Measurements from ENCODE around the gene PHYKPL. TPM values are rescaled to one million over a fixed set of nuclear protein-coding genes. Genes with fewer than 3 reads are reported as not detected.

PHYKPL gene
- total RNA-seq, 3 donors from 2014 or later (not counting 1 experiment from before 2014, with no cell fraction given) = 111 to 134 (median 131) TPM

GRCh38 chr5:178238313-178238635 lies 5.7 kb upstream of the PHYKPL start:
- WGBS (ENCODE audit: insufficient coverage) = 86% methylated on average over 5 of the region's 6 CpGs
- peak overlapping the region; percentile 55 for H3K4me3 Mint-ChIP-seq
- TF ChIP-seq CTCF (IDR thresholded peaks at IDR 0.05) = no peak
- H3K36me3 Mint-ChIP-seq = no peaks in the 10 kb centered on the region
- DNase-seq (no peak), ATAC-seq (no peak)
- Histone ChIP-seq H3K4me1 (ENCODE audit: control insufficient read depth, insufficient read depth, low read length) (peaks cover 87% of the 10 kb centered on the region), H3K27me3 (ENCODE audit: control insufficient read depth, insufficient read depth, low read length) (no peaks in the 10 kb centered on the region), H3K27ac (ENCODE audit: low read length) (peak overlapping the region; percentile 88), H3K9me3 (ENCODE audit: control insufficient read depth, insufficient read depth, low read length) (no peaks in the 10 kb centered on the region), H3K4me3 (ENCODE audit: low read length) (no peak overlapping the region), H3K36me3 (ENCODE audit: control insufficient read depth, insufficient read depth, low read length) (no peaks in the 10 kb centered on the region)
- H3K27ac Mint-ChIP-seq = peak overlapping the region; percentile 79 to 98
- no peaks in the 10 kb centered on the region for H3K9me3 Mint-ChIP-seq
- no peaks in the 10 kb centered on the region for H3K27me3 Mint-ChIP-seq (ENCODE audit: low read depth in 2 of 2)
- peaks cover 42 to 79% of the 10 kb centered on the region in 2 donors for H3K4me1 Mint-ChIP-seq
- intact Hi-C loops (cut with micrococcal nuclease) = loop anchor here (10.0 kb wide), 2 partner anchors 123 to 497 kb away; partner anchors contain the start of genes N4BP3 and ZNF354A

- H3K4me1 ChIP-seq (ENCODE audit: control insufficient read depth, insufficient read depth, low read length) = peaks cover 89% of the 10 kb centered on the region
- no peaks in the 10 kb centered on the region for H3K9me3 ChIP-seq (ENCODE audit: control insufficient read depth, insufficient read depth, low read length)
- Mint-ChIP-seq H3K4me3 (peak overlapping the region; percentile 66), H3K36me3 (no peaks in the 10 kb centered on the region), H3K27me3 (ENCODE audit: low read depth in 2 of 2) (no peaks in the 10 kb centered on the region), H3K4me1 (peaks cover 42 to 83% of the 10 kb centered on the region in 2 donors), H3K9me3 (no peaks in the 10 kb centered on the region), H3K27ac (peak overlapping the region; percentile 79 to 98)
- TF ChIP-seq CTCF (IDR thresholded peaks at IDR 0.05) = no peak
- DNase-seq (no peak), ATAC-seq (no peak)
- no peak overlapping the region for H3K4me3 ChIP-seq (ENCODE audit: low read length)
- intact Hi-C loops (cut with micrococcal nuclease) = loop anchor here (10.0 kb wide), 2 partner anchors 123 to 497 kb away; partner anchors contain the start of genes N4BP3 and ZNF354A
- no peaks in the 10 kb centered on the region for H3K36me3 ChIP-seq (ENCODE audit: control insufficient read depth, insufficient read depth, low read length)
- WGBS (ENCODE audit: insufficient coverage) = 47% methylated on average over 13 of the region's 13 CpGs
- peak overlapping the region; percentile 88 for H3K27ac ChIP-seq (ENCODE audit: low read length)
- H3K27me3 ChIP-seq (ENCODE audit: control insufficient read depth, insufficient read depth, low read length) = no peaks in the 10 kb centered on the region
Measured at GRCh38 chr5:178237431-178238312, 5.1 kb upstream of the PHYKPL start.

GRCh38 chr5:178236679-178237078 lies 4.1 kb upstream of the PHYKPL start:
- peak in 2 of 3 donors; percentile 6 to 40 for ATAC-seq
- no peak for DNase-seq
- Mint-ChIP-seq H3K36me3 (no peaks in the 10 kb centered on the region), H3K9me3 (no peaks in the 10 kb centered on the region), H3K4me1 (peaks cover 45 to 79% of the 10 kb centered on the region in 2 donors), H3K27me3 (ENCODE audit: low read depth in 2 of 2) (no peaks in the 10 kb centered on the region), H3K27ac (peak overlapping the region; percentile 79 to 98), H3K4me3 (peak overlapping the region; percentile 66)
- Histone ChIP-seq H3K4me1 (ENCODE audit: control insufficient read depth, insufficient read depth, low read length) (peaks cover 82% of the 10 kb centered on the region), H3K27me3 (ENCODE audit: control insufficient read depth, insufficient read depth, low read length) (no peaks in the 10 kb centered on the region), H3K36me3 (ENCODE audit: control insufficient read depth, insufficient read depth, low read length) (no peaks in the 10 kb centered on the region), H3K27ac (ENCODE audit: low read length) (no peak overlapping the region), H3K4me3 (ENCODE audit: low read length) (no peak overlapping the region), H3K9me3 (ENCODE audit: control insufficient read depth, insufficient read depth, low read length) (no peaks in the 10 kb centered on the region)
- WGBS (ENCODE audit: insufficient coverage) = 38% methylated on average over 4 of the region's 4 CpGs
- intact Hi-C loops (cut with micrococcal nuclease) = loop anchor here (10.0 kb wide), 2 partner anchors 122 to 498 kb away; partner anchors contain the start of genes N4BP3 and ZNF354A
- no peak for TF ChIP-seq CTCF (IDR thresholded peaks at IDR 0.05)

All from natural killer cell (primary cell).